Measurements from ENCODE around the gene MARS1.
"Not testable (repeated sequence)": the region's sequence is repeated elsewhere in the genome, so short reads cannot be mapped to it uniquely, and the experiment has no call there.

Gene MARS1

DNA sequence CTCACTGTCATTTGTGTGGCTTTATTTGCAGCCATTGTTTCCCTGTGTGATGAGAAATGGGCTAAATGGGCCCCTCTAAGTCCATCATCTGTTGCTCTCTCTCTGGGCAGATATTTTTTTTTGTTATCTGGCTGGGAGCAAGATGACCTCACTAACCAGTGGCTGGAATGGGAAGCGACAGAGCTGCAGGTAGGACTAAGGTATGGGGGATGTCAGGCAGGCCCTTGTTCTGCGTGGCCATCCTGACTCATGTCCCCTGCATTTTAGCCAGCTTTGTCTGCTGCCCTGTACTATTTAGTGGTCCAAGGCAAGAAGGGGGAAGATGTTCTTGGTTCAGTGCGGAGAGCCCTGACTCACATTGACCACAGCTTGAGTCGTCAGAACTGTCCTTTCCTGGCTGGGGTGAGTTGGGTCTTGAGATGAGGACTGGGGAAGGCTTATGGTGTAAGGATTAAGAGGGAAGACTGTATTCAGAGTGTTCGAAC is 1.3 kb downstream of the MARS1 start:
- no peak for DNase-seq (ENCODE audit: low read depth in 1 of 2, low spot score in 1 of 2)

DNA sequence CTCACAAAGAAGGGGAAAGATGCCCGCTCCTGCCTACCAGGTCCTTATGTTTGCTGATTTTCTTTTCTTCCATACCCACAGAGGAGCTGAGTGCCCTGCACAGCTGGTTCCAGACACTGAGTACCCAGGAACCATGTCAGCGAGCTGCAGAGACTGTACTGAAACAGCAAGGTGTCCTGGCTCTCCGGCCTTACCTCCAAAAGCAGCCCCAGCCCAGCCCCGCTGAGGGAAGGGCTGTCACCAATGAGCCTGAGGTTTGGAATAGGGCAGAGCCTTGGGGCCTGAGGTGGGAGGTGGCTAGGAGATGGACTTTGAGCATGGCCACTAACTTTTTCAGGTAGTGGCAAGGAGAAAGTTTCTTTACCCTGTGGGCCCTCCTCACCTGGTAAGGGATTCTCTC is 2.3 kb downstream of the MARS1 start:
- DNase-seq (ENCODE audit: low read depth in 1 of 2, low spot score in 1 of 2), result no peak

DNA sequence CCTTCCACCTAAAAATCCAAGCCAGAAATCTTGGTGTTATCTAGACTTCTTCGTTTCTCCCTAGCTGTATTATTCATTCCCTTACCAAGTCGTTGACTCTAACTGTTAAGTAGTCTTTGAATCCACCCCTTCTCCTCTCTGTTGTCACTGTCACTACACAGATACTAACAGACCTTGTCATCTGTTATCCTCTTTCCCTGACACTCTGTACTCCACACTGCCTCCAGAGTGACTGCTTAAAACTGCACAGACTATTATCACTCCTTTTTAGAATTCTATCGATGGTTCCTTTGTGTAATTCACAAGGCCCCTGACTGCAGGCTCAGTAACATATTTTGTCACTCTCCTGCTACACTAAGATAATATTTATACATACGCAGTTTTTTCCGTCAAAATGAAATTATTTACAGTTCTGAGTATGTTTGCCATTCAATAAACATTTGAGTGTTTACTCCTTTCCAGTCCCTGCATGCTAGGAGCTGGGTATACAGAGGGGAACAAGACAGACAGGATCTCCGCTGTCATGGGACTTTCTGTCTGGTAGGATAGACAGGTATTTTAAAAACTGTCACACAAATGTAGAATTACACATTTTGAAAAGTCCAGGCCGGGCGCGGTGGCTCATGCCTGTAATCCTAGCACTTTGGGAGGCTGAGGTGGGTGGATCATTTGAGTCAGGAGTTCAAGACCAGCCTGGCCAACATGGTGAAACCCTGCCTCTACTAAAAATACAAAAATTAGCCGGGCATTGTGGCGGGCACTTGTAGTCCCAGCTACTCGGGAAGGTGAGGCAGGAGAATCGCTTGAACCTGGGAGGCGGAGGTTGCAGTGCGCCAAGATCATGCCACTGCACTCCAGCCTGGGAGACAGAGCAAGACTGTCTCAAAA is 3.8 kb downstream of the MARS1 start:
- no peak for DNase-seq (ENCODE audit: low read depth in 1 of 2, low spot score in 1 of 2)

DNA sequence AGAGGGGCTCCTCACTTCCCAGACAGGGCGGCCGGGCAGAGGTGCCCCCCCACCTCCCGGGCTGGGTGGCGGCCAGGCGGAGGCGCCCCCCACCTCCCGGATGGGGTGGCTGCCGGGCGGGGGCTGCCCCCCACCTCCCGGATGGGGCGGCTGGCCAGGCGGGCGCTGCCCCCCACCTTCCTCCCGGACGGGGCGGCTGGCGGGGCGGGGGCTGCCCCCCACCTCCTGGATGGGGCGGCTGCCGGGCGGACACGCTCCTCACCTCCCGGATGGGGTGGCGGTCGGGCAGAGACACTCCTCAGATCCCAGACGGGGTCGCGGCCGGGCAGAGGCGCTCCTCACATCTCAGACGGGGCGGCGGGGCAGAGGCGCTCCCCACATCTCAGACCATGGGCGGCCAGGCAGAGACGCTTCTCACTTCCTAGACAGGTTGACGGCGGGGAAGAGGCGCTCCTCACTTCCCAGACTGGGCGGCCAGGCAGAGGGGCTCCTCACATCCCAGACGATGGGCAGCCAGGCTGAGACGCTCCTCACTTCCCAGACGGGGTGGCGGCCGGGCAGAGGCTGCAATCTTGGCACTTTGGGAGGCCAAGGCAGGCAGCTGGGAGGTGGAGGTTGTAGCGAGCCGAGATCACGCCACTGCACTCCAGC is 7.3 kb downstream of the MARS1 start:
- not testable (repeated sequence) for DNase-seq (ENCODE audit: low read depth in 1 of 2, low spot score in 1 of 2)

DNA sequence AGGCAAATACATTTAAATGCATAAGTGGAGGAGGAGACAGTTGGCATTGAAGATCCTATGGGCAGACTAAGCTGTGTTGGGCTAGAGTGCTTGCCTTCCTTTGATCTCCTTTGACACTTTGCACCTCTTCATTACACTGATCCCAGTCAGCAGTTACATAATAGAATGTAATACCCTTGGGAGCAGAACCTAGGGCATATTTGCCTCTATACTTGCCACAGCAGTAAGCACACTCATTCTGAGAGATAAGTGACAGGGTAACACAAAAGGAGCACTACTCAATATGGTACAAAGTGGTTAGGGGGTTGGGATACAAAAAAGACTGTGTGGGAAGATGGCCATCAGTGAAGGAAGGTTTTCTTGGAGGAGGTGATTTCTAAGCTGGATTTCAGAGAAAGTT is 9.0 kb downstream of the MARS1 start:
- DNase-seq (ENCODE audit: low read depth in 1 of 2, low spot score in 1 of 2), result no peak

DNA sequence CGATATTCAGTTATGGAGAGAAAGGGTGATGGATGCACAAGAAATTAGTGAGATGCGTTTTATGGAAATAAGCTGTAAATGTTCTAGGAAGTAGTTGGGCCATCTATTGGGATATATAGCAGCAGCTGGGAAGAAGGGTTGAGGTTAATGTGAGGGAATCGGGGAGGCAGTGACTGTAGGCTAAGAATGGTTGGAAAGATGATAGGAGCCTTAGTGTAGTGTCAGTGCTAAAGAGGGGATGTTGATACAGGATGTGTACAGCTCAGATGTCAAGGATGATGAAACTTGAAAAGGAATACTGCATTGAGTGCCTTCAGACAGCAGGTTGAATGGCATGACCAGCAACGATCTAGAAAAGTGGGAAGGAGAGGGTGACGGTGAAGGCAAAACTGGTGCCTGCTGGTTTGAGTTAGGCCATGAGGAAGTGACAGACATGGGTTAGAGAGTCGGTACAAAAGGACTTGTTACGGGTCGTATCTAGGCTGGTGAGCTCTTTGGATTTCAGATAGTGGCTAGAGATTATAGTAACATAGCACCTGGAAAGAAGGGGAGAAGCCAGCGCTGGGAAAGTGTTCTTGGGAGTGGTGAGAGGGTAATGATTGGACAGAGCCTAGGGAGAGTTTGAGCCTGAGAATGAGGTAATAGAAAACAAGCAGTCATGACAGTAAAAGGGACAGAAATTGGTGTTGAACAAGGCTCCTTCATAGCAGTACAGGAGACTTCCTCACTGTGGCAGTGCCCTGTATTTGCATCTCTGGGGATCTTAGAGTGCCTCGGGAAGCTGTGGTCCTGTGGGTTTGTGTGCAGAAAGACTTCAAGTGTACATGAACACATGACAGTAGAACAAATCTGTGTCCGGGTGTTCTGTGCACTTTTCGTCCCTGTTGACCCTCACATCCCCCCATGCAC is 9.6 kb downstream of the MARS1 start:
- DNase-seq (ENCODE audit: low read depth in 1 of 2, low spot score in 1 of 2), result no peak

DNA sequence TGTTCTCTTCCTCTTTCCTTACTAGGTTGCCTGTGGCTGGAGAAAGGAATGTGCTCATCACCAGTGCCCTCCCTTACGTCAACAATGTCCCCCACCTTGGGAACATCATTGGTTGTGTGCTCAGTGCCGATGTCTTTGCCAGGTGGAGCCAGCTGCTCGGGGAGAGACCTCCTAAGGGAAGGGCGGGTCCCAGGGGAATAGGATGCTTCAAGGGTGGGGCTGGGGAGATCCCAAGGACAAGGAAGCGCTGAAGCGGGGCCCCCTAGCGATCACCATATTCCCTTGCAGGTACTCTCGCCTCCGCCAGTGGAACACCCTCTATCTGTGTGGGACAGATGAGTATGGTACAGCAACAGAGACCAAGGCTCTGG is 10.2 kb downstream of the MARS1 start:
- DNase-seq (ENCODE audit: low read depth in 1 of 2, low spot score in 1 of 2), result no peak

DNA sequence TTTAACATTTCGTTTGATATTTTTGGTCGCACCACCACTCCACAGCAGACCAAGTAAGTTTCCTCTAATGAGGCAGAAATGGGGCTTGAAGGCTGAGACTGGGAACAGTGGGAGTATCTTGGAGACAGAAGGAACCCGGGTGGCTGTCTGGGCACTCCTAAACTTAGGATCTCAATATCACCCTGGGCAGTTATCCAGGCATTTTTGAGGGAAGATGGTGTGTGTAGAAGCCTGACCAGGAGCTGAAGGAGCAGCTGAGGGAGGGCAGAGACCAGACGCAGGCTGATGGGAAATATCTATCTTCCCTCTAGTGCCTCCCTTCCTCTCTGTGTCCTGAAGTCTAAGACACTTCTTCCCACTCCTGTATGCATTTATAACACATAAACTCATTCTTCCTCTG is 10.7 kb downstream of the MARS1 start:
- no peak for DNase-seq (ENCODE audit: low read depth in 1 of 2, low spot score in 1 of 2)

DNA sequence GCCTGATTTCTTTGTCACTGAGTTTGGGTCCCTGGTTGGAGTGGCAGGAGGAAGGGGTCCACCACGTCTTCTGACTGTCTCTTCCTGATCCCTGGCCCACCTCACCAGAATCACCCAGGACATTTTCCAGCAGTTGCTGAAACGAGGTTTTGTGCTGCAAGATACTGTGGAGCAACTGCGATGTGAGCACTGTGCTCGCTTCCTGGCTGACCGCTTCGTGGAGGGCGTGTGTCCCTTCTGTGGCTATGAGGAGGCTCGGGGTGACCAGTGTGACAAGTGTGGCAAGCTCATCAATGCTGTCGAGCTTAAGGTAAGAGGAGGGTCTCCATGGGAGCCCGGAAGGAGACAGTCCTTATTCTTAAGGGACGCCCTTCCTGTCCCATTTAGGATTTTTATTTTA is 12.3 kb downstream of the MARS1 start:
- DNase-seq (ENCODE audit: low read depth in 1 of 2, low spot score in 1 of 2), result no peak

DNA sequence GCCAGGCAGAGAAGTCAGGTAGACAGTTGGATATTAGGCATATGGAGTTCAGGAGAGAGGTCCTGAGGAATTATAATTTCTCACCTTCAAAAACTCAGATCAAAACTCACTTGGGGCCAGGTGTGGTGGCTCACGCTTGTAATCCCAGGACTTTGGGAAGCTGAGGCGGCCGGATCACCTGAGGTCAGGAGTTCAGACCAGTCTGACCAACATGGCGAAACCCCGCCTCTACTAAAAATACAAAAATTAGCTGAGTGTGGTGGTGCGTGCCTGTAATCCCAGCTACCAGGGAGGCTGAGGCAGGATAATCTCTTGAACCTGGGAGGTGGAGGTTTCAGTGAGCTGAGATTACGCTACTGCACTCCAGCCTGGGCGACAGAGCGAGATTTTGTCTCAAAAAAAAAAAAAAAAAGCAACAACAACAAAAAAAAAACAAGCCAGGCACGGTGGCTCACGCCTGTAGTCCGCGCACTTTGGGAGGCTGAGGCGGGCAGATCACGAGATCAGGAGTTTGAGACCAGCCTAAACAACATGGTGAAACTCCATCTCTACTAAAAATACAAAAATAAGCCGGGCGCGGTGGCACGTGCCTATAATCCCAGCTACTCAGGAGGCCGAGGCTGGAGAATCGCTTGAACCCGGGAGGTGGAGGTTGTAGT is 14.6 kb downstream of the MARS1 start:
- DNase-seq (ENCODE audit: low read depth in 1 of 2, low spot score in 1 of 2), result not testable (repeated sequence)

DNA sequence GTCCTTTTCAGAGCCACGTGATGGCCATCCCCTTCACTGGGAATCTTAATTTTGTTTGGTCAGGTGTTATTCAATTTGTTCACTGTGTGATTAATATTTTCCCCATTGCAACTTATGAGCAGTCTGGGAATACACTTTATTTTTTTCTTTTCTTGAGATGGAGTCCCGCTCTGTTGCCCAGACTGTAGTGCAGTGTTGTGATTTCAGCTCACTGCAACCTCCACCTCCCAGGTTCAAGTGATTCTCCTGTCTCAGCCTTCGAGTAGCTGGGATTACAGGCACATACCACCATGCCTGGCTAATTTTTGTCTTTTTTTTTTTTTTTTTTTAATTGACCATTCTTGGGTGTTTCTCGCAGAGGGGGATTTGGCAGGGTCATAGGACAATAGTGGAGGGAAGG is 18.7 kb downstream of the MARS1 start:
- DNase-seq (ENCODE audit: low read depth in 1 of 2, low spot score in 1 of 2), result not testable (repeated sequence)

DNA sequence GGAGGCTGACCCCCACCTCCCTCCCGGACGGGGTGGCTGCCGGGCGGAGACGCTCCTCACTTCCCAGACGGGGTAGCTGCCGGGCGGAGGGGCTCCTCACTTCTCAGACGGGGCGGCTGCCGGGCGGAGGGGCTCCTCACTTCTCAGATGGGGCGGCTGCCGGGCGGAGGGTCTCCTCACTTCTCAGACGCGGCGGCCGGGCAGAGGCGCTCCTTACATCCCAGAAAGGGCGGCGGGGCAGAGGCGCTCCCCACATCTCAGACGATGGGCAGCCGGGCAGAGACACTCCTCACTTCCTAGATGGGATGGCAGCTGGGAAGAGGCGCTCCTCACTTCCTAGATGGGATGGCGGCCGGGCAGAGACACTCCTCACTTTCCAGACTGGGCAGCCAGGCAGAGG is 19.9 kb downstream of the MARS1 start:
- not testable (repeated sequence) for DNase-seq (ENCODE audit: low read depth in 1 of 2, low spot score in 1 of 2)

DNA sequence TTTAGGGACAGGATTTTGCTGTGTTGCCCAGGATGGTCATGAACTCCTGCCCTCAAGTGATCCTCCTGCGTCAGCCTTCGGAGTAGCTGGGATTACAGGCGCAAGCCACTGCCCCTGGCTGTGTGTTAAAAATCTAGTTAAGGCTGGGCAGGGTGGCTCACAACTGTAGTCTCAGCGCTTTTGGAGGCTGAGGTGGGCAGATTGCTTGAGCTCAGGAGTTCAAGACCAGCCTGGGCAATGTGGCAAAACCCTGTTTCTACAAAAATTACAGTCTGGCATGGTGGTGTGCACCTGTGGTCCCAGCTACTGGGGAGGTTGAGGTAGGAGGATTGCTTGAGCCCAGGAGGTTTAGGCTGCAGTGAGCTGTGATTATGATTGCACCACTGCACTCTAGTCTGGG is 23.3 kb downstream of the MARS1 start:
- no peak for DNase-seq (ENCODE audit: low read depth in 1 of 2, low spot score in 1 of 2)

DNA sequence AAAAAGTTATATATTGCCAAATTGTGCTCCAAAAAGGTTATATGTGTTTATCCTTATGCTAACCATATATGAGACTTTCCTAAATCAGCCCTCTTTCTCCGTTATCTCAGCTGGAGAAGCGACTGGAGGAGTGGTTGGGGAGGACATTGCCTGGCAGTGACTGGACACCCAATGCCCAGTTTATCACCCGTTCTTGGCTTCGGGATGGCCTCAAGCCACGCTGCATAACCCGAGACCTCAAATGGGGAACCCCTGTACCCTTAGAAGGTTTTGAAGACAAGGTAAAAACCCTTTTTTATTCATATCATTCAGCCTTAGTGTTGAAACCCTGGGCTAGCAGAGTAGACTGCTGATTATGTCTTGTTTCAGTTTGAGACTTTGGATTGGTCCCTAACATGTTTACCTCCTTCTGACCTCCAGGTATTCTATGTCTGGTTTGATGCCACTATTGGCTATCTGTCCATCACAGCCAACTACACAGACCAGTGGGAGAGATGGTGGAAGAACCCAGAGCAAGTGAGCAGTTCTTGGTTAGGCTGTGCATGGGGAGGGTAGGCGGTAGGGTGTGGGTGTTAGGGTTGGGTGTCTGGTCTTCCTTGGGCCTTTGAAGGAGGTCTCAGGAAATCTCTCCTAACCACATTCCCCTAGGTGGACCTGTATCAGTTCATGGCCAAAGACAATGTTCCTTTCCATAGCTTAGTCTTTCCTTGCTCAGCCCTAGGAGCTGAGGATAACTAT is 23.9 kb downstream of the MARS1 start:
- no peak for DNase-seq (ENCODE audit: low read depth in 1 of 2, low spot score in 1 of 2)

DNA sequence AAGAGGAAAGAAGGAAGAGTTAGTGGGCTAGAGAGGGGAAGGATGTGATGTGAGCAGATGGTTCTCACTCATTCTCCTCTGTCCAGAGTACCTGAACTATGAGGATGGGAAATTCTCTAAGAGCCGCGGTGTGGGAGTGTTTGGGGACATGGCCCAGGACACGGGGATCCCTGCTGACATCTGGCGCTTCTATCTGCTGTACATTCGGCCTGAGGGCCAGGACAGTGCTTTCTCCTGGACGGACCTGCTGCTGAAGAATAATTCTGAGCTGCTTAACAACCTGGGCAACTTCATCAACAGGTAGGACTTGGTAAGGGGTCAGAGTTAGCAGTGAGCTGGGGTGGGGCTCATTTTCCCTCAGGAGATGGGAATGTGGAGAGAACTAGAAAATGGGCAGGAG is 24.8 kb downstream of the MARS1 start:
- no peak for DNase-seq (ENCODE audit: low read depth in 1 of 2, low spot score in 1 of 2)

DNA sequence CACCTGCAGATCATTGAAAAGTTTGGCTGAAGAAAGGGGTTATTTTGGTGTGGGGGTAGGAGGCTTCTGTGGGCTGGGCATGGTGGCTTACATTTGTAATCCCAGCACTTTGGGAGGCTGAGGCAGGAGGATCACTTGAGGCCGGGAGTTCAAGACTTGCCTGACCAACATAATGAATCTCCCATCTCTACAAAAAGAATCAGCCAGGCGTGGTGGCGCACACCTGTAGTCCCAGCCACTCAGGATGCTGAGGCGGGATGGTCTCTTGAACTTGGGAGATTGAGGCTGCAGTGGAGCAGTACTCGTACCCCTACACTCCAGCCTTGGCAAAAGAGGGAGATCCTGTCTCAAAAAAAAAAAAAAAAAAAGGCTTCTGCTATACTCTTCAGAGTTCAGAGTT is 25.4 kb downstream of the MARS1 start:
- no peak for DNase-seq (ENCODE audit: low read depth in 1 of 2, low spot score in 1 of 2)

DNA sequence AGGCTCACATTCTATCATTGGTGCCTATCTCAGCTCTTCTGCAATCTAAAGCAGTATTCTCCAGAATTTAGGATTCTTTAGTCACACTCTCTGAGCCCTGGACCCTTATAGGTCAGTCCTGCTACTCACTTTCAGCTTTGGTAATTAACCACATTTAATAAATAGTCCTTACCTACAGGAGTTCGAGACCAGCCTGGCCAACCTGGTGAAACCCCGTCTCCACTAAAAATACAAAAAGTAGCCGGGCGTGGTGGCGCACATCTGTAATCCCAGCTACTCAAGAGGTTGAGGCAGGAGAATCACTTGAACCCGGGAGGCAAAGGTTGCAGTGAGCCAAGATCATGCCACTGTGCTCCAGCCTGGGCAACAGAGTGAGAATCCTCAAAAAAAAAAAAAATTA is 25.8 kb downstream of the MARS1 start:
- DNase-seq (ENCODE audit: low read depth in 1 of 2, low spot score in 1 of 2), result not testable (repeated sequence)

DNA sequence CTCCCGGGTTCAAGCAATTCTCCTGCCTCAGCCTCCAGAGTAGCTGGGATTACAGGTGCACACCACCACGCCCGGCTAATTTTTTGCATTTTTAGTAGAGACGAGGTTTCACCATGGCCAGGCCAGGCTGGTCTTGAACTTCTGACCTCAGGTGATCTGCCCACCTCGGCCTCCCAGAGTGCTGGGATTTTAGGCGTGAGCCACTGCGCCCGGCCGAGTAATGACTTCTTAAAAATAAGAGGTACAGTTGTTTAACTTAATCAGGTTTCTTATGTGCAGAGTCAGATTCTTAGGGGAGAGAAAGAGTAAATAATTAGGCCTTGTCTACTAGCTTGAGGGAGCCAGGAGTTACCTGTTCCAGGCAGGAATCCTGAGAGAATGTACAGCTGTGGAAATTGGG is 26.4 kb downstream of the MARS1 start:
- not testable (repeated sequence) for DNase-seq (ENCODE audit: low read depth in 1 of 2, low spot score in 1 of 2)

DNA sequence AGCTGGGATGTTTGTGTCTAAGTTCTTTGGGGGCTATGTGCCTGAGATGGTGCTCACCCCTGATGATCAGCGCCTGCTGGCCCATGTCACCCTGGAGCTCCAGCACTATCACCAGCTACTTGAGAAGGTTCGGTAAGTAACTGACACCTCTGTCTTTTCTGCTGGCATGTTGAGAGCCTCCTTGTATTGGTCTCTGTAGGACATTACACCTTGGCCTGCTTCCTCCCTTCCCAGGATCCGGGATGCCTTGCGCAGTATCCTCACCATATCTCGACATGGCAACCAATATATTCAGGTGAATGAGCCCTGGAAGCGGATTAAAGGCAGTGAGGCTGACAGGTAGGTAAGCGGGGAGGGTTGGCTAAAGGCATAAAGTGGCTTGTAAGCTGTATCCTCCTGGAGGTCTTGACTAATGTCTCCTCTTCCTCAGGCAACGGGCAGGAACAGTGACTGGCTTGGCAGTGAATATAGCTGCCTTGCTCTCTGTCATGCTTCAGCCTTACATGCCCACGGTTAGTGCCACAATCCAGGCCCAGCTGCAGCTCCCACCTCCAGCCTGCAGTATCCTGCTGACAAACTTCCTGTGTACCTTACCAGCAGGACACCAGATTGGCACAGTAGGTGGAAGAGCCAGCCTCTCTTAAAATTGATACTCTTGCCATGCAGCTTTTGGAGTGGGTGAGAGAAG is 27.0 kb downstream of the MARS1 start:
- DNase-seq (ENCODE audit: low read depth in 1 of 2, low spot score in 1 of 2), result no peak

Measured in stimulated activated CD4-positive, alpha-beta T cell treated with anti-CD3 and anti-CD28 coated beads, Interleukin-15, amount 100 ng/mL, for 1 hour (primary cell).